GM18867 (cell line): ENCODE results near the gene TSSC4.

Source experiments
- ATAC-seq: cut with Tn5 transposase; IDR thresholded peaks from one replicate; pipeline ENCODE4 v1.9.1; 2021; ENCODE audit warnings: mild to moderate bottlenecking, moderate library complexity; ENCODE audit not compliant: unreplicated experiment

TSSC4 gene

DNA sequence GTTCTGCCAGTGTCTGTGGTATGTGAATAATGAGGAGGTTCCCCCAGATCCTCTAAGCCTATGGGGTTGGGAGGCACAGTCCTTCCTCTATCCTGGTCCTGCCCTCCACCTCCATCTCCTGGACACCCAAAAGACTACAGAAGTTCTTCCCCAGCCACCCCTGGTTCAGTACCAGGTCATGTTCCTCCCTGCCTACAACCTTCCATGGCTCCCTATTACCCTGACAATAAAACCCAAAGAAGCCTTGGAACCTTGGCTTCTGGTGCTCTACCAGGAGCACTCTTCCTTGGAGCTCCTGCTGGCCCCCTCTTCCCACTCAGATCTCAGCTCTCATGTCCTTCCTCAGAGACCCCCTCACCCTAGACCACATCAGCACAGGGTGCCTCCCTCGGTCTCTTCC lies 30.8 kb downstream of the TSSC4 start:
- no peak for ATAC-seq

DNA sequence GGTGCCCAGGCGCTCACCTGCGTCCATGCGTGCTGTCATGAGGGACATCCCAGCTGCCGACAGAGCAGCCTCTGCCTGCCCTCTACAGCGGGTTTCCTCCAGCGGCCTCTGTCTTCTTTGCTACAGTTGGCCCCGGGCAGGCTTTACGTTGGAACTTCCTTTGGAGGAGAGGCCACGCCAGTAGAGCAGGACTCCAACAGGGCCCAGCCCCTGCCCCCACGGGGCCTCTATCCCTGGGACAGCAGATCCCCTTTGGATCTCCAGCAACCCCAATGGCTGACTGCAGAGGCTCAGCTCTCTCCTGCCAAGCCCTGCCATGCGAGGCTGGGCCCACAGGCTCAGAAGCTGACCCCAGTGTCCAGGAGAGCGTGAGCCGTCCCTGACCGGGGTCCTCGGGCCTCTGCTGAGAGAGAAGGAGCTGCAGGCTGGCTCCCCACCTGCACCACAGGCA lies 31.6 kb downstream of the TSSC4 start:
- no peak for ATAC-seq

- ATAC-seq: no peak
Measured at GRCh38 chr11:2432628-2433071, 32.1 kb downstream of the TSSC4 start.

DNA sequence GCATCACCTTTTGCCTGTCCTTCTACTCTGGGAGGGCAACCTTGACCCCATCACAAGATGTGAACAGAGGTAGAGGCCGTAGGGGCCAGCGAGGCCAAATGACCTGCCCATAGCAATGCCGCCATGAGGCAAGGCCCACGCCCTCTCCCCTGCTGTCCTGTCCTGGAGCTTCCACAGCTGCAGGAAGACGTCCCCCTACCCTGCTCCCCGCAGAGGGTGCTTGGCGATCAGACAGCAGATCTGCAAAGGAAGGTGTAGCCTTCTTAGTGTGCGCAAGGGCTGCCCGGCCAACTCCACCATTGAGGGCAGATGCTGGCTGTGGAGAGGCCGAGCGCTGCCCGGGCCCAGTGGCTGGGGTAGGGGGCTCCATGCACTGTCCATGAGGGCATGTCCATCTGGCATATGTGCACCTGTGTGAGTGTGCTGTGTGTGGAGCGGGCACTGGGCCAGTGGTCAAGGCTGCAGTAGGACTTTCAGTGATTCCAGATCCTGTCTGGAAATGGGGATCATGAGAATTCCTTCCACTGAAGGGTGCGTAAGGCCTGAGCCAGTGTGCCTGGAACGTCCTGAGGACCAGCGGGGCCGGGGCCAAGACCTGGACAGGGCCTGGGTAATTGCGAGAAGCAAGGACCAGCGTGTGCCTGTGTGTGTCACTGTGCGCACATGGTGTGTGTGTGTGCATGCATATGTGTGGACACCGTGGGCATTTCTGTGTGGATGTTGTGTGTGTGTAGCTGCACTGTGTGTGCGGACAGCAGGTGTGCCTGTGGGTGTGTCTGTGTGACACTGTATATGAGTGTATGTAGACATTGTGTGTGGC lies 32.8 kb downstream of the TSSC4 start:
- ATAC-seq: no peak

DNA sequence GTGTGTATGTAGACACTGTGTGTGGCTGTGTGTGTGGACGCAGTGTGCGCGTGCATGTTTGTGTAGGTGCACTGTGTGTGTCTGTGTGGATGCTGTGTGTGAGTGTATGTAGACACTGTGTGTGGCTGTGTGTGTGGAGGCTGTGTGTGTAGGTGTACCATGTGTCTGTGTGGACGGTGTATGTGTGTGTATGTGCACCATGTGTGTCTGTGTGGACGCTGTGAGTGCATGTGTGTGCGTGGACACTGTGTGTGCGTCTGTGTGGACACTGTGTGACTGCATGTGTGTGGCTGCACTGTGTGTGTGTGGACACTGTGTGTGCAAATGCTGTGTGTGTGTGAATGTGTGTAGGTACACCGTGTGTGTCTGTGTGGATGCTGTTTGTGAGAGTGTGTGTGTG lies 33.5 kb downstream of the TSSC4 start:
- ATAC-seq: no peak

- ATAC-seq: no peak
Measured at GRCh38 chr11:2434506-2435255, 34.1 kb downstream of the TSSC4 start.

DNA sequence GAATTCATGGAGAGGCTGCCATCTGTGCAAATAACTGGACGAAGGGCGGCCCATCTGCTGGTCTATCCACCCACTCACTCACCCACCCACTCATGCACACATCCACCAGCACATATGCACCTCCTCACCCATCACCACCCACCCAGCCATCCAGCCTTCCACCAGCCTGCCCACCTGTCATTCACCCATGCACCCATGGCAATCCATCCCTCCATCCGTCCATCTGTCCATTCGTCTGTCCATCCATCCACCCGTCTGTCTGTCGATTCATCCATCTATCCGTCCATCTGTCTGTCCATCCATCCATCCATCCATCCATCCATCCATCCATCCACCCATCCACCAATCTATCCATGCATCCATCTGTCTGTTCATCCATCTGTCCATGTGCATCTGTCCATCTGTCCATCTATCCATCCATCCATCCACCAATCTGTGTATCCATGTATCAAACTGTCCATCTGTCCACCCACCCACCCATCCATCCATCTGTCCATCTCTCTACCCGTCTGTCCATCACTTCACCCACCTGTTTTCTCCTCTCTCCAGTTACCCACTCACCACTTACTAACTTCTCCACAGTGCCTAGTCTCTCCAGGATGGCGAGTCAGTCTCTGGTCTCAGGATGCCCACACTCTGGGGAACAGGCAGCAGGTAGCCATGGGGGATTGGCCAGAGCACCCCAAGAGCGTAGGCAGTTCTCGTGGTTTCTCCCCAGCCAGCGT lies 34.9 kb downstream of the TSSC4 start:
- ATAC-seq: no peak

GRCh38 chr11:2436013-2436520 lies 35.5 kb downstream of the TSSC4 start:
- ATAC-seq: no peak

GRCh38 chr11:2436521-2437031 lies 36.0 kb downstream of the TSSC4 start:
- no peak for ATAC-seq

DNA sequence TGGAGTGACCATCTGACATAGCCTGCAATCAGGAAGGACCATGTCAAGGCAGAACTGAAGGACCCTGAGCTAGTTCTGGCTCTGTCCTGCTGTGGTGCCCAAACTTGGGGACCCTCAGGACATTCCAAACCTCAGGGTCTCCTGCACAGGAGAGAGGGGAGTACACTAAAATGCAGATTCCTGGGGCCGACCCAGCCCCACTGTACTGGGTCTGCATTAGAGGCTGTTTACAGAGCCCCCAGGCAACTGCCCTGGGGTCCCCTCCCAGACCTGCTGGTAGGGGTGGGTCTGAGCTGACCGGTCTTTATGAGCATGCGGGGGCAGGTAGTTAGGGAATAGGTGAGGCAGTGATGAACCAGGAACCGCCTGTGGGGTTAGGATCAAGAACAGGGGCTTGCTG lies 37.0 kb downstream of the TSSC4 start:
- ATAC-seq: no peak

DNA sequence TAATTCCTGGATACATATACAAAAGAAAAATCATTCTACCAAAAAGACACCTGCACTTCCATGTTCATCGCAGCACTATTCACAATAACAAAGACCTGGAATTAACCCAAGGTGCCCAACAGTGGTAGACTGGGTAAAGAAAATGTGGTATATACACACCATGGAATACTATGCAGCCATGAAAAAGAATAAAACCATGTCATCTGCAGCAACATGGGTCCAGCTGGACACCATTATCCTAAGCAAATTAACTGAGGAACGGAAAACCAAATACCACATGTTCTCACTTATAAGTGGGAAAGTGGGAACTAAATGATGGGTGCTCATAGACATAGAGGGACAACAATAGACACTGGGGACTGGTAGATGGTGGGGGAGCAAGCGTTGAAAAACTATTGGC lies 39.3 kb downstream of the TSSC4 start:
- ATAC-seq: no peak

DNA sequence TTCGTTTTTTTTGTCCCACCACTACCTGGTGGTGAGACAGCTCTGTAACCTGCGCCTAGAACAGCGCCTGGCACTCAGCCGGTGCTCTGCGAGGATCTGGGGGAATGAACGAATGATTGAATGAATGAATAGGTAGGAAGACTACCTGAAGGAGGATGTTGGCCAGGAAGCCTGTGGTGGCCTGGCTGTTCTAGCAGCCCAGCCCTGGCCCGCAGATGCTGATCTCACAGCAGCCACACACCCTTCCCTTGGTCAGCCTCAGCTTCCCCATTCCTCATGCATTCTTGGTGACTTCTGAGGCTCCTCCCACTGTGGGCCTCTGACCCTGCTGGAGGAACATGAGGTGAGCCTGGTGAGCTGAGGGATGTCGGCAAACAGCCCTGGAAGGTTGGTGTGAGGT lies 40.1 kb downstream of the TSSC4 start:
- ATAC-seq: no peak

GRCh38 chr11:2441171-2441570 lies 40.6 kb downstream of the TSSC4 start:
- ATAC-seq: no peak

DNA sequence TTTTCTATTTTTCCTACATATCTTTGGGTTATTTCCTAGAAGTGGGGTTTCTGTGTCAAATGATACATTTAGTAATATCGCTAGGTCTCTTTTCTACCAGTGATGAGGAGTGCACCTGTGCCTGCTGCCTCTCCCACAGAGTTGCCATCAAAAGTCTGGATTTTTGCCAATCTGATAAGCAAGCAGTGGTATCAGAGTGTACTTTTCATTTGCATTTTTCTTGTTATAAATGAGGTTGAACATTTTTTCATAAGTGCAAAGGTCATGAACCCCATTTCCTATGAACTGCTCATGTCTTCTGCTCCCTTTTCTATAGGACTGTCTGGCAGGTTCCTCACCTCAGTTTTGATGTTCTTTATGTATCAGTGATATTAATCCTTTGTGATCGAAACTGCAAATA lies 42.0 kb downstream of the TSSC4 start:
- no peak for ATAC-seq

DNA sequence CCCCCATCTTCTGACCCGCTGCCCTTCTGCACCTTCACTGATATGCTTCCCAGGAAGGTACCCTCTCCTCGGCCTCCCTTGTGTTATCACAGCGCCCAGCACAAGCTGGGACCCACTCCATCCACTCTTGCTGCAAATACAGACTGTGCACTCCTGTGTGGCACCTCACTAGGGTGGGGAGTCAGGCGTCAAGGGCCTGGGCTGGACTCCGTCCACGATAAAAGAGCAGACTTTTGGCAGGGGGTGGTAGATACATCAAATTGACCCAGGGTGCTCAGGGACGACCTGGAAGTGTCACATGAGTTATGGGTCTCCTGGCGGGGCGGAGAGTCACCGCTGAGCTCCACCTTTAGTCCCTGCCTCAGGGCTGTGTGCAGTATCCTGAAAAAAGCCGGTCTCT lies 42.9 kb downstream of the TSSC4 start:
- ATAC-seq: no peak

- no peak for ATAC-seq
Measured at GRCh38 chr11:2443881-2444820, 43.6 kb downstream of the TSSC4 start, which contains the start of gene TRPM5. Gene TRPM5, minus strand, starts transcription at chr11:2444514. Its CDS starts 21,478 bp downstream, at chr11:2423036.

DNA sequence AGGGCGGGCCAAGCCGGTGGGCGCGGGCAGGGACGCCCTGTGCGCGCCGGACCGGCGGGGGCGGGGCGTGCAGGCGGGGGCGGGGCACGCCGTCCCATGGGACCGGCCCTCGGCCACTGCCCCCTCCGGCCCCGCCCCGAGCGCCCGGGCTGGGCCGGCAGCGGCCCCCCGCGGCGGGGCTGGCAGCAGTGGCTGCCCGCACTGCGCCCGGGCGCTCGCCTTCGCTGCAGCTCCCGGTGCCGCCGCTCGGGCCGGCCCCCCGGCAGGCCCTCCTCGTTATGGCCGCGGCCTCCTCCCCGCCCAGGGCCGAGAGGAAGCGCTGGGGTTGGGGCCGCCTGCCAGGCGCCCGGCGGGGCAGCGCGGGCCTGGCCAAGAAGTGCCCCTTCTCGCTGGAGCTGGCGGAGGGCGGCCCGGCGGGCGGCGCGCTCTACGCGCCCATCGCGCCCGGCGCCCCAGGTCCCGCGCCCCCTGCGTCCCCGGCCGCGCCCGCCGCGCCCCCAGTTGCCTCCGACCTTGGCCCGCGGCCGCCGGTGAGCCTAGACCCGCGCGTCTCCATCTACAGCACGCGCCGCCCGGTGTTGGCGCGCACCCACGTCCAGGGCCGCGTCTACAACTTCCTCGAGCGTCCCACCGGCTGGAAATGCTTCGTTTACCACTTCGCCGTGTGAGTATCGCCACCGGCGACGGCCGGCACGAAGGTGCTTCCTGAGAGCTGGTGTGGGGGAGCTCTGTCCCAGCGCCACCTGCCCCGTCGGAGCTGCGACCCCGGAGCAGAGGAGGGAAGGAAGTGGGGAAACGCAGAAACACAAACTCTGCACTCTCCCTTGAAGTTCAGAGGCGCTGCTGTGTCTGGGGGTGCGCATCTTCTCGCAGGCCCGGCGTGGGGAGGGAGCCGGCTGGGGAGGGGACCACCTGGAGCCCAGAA lies 44.5 kb downstream of the TSSC4 start, which contains the start of gene KCNQ1:
KCNQ1 (plus strand) TSS at position 188 of the 925 bp plus-strand sequence; CDS start at position 279, 91 bp downstream.
- no peak for ATAC-seq

GRCh38 chr11:2445746-2446551 lies 45.4 kb downstream of the TSSC4 start:
- no peak for ATAC-seq
